ENCODE measurements around the gene ACSF2. TPM values are rescaled to one million over a fixed set of nuclear protein-coding genes. Genes with fewer than 3 reads are reported as not detected.

Gene ACSF2
- total and polyA plus RNA-seq, 8 donors: 60.9 to 148 (median 124) TPM

GRCh38 chr17:50479522-50480141 lies 53.6 kb downstream of the ACSF2 start:
- H3K36me3 ChIP-seq: peaks cover 0 to 24% of the 10 kb centered on the region in 2 donors
- ATAC-seq (peak; percentile 72), DNase-seq (peak in 3 of 4 donors; percentile 84 to 89 (median 84))
- H3K27ac ChIP-seq: peak overlapping the region; percentile 84 to 89
- intact Hi-C loops (cut with DNase I): no loop called here
- peaks cover 7 to 46% of the 10 kb centered on the region in 2 donors for H3K4me1 ChIP-seq
- peak; percentile 32 to 54 for TF ChIP-seq CTCF (IDR thresholded peaks at IDR 0.05)
- peaks cover 0 to 10% of the 10 kb centered on the region in 2 donors for H3K27me3 ChIP-seq
- peak overlapping the region; percentile 80 to 90 for H3K4me3 ChIP-seq
- H3K9me3 ChIP-seq: no peaks in the 10 kb centered on the region

- Histone ChIP-seq H3K4me1 (peaks cover 7 to 46% of the 10 kb centered on the region in 2 donors), H3K36me3 (peaks cover 0 to 30% of the 10 kb centered on the region in 2 donors), H3K27me3 (peaks cover 0 to 10% of the 10 kb centered on the region in 2 donors), H3K4me3 (no peak overlapping the region), H3K27ac (no peak overlapping the region), H3K9me3 (no peaks in the 10 kb centered on the region)
- intact Hi-C loops (cut with DNase I): no loop called here
- ATAC-seq: no peak
- DNase-seq: no peak
- no peak for TF ChIP-seq CTCF (IDR thresholded peaks at IDR 0.05)
These were observed 54.2 kb downstream of the ACSF2 start for GRCh38 chr17:50480142-50480764.

- no peak overlapping the region for H3K4me3 ChIP-seq
- no peak overlapping the region for H3K27ac ChIP-seq
- peaks cover 7 to 46% of the 10 kb centered on the region in 2 donors for H3K4me1 ChIP-seq
- peaks cover 0 to 10% of the 10 kb centered on the region in 2 donors for H3K27me3 ChIP-seq
- no peak for TF ChIP-seq CTCF (IDR thresholded peaks at IDR 0.05)
- peaks cover 0 to 37% of the 10 kb centered on the region in 2 donors for H3K36me3 ChIP-seq
- H3K9me3 ChIP-seq: no peaks in the 10 kb centered on the region
- no peak for ATAC-seq
- no peak for DNase-seq
- intact Hi-C loops (cut with DNase I): no loop called here
These were observed 55.0 kb downstream of the ACSF2 start for GRCh38 chr17:50480854-50481490.

- peaks cover 0 to 39% of the 10 kb centered on the region in 2 donors for H3K36me3 ChIP-seq
- ATAC-seq (no peak), DNase-seq (no peak)
- H3K27me3 ChIP-seq: peaks cover 0 to 4% of the 10 kb centered on the region in 2 donors
- no peaks in the 10 kb centered on the region for H3K9me3 ChIP-seq
- no peak overlapping the region for H3K27ac ChIP-seq
- peaks cover 7 to 46% of the 10 kb centered on the region in 2 donors for H3K4me1 ChIP-seq
- H3K4me3 ChIP-seq: no peak overlapping the region
- intact Hi-C loops (cut with DNase I): no loop called here
- no peak for TF ChIP-seq CTCF (IDR thresholded peaks at IDR 0.05)
These were observed 55.6 kb downstream of the ACSF2 start for GRCh38 chr17:50481648-50482047.

- TF ChIP-seq CTCF (IDR thresholded peaks at IDR 0.05): no peak
- no peak overlapping the region for H3K4me3 ChIP-seq
- peaks cover 7 to 46% of the 10 kb centered on the region in 2 donors for H3K4me1 ChIP-seq
- intact Hi-C loops (cut with DNase I): no loop called here
- peaks cover 0 to 39% of the 10 kb centered on the region in 2 donors for H3K36me3 ChIP-seq
- no peaks in the 10 kb centered on the region for H3K27me3 ChIP-seq
- no peak for ATAC-seq
- H3K9me3 ChIP-seq: no peaks in the 10 kb centered on the region
- DNase-seq: peak in 1 of 4 donors; percentile 80
- no peak overlapping the region for H3K27ac ChIP-seq
These were observed 56.1 kb downstream of the ACSF2 start for GRCh38 chr17:50482110-50482509.
